Esophagus muscularis mucosa (tissue), 3 donors: ENCODE measurements around the gene GPR171.

Experiments used
- CTCF ChIP-seq, 3 experiments: fragments of 200-600 bp in 2 of 3; fragments of 450-650 bp in 1 of 3; sonication (generic) in 2 of 3; IDR thresholded peaks; one replicate each; pipeline ENCODE4 v1.5.1; 2017 to 2019; ENCODE audit warnings: antibody characterized with exemption in 3 of 3, mild to moderate bottlenecking in 2 of 3, moderate library complexity in 1 of 3
- POLR2AphosphoS5 ChIP-seq, 2 donors: sonication (generic); formaldehyde crosslinking; IDR thresholded peaks; one replicate each; pipeline ENCODE4 v1.6.1; 2017; ENCODE audit warnings: antibody characterized with exemption in 2 of 2

GRCh38 chr3:151204530-151205402 is 1.8 kb upstream of the GPR171 start:
- no peak for TF ChIP-seq CTCF (IDR thresholded peaks at IDR 0.05)
- no peak for TF ChIP-seq POLR2AphosphoS5 (IDR thresholded peaks at IDR 0.05)
